GM19239 (cell line): Measurements from ENCODE around the gene STIM2.
A peak's percentile ranks its signal among the peaks of the same experiment; 100 is the strongest.

Experiments used
- DNase-seq: peaks from one replicate; pipeline ENCODE4 v3.0.0; 2011; ENCODE audit warnings: low spot score; ENCODE audit not compliant: insufficient read length
- FAIRE-seq: peaks from 2 replicates; lab custom pipeline; 2011; peaks lifted over from hg19 to GRCh38; lab: Jason Lieb, UNC

The STIM2 gene

GRCh38 chr4:26830701-26831100, 29.9 kb upstream of the STIM2 start:
- no peak for DNase-seq

GRCh38 chr4:26836539-26836938, 24.1 kb upstream of the STIM2 start:
- FAIRE-seq = no peak

More at GRCh38 chr4:26830701-26831100, 29.9 kb upstream of the STIM2 start:
- peak; percentile 14 for FAIRE-seq

GRCh38 chr4:26837993-26838842, 22.4 kb upstream of the STIM2 start:
- no peak for FAIRE-seq
- DNase-seq = no peak

More at GRCh38 chr4:26836539-26836938, 24.1 kb upstream of the STIM2 start:
- no peak for DNase-seq

GRCh38 chr4:26839016-26839415, 21.6 kb upstream of the STIM2 start:
- DNase-seq (no peak), FAIRE-seq (no peak)

GRCh38 chr4:26839534-26839951, 21.1 kb upstream of the STIM2 start:
- no peak for DNase-seq
- no peak for FAIRE-seq

GRCh38 chr4:26840786-26841185, 19.9 kb upstream of the STIM2 start:
- DNase-seq (no peak), FAIRE-seq (no peak)

- no peak for DNase-seq
- no peak for FAIRE-seq
Observed at GRCh38 chr4:26842911-26843310, 17.7 kb upstream of the STIM2 start.

- DNase-seq (no peak), FAIRE-seq (no peak)
Observed at GRCh38 chr4:26850528-26850927, 10.1 kb upstream of the STIM2 start.

- no peak for DNase-seq
- FAIRE-seq = no peak
Observed at GRCh38 chr4:26851129-26851528, 9.5 kb upstream of the STIM2 start.

- no peak for DNase-seq
Observed at GRCh38 chr4:26854701-26855100, 5.9 kb upstream of the STIM2 start.

GRCh38 chr4:26856906-26857277, 3.7 kb upstream of the STIM2 start:
- DNase-seq (no peak), FAIRE-seq (no peak)

More at GRCh38 chr4:26854701-26855100, 5.9 kb upstream of the STIM2 start:
- no peak for FAIRE-seq

- peak; percentile 90 for FAIRE-seq
- DNase-seq = peak; percentile 71
Observed at GRCh38 chr4:26857278-26858034, 3.2 kb upstream of the STIM2 start.

- DNase-seq (no peak), FAIRE-seq (no peak)
Observed at GRCh38 chr4:26858035-26858918, 2.4 kb upstream of the STIM2 start.

GRCh38 chr4:26858947-26859401, 1.7 kb upstream of the STIM2 start:
- FAIRE-seq (peak; percentile 23), DNase-seq (no peak)

- DNase-seq (no peak), FAIRE-seq (peak; percentile 11)
Observed at GRCh38 chr4:26859762-26860156, 882 bp upstream of the STIM2 start.

- DNase-seq = no peak
- FAIRE-seq = no peak
Observed at GRCh38 chr4:26860922-26861433, 337 bp downstream of the STIM2 start.

- peak; percentile 93 for FAIRE-seq
Observed at GRCh38 chr4:26861434-26862186, 969 bp downstream of the STIM2 start.

GRCh38 chr4:26862381-26862915, 1.8 kb downstream of the STIM2 start:
- no peak for DNase-seq
- no peak for FAIRE-seq

More at GRCh38 chr4:26861434-26862186, 969 bp downstream of the STIM2 start:
- no peak for DNase-seq

- FAIRE-seq (no peak), DNase-seq (no peak)
Observed at GRCh38 chr4:26863512-26863911, 2.9 kb downstream of the STIM2 start.
